IPS-18c (cell line): ENCODE data around the gene SLC25A39.

Experiments used
- H3K4me3 ChIP-seq: 2 replicates; pipeline ENCODE4 v1.7.0; 2013; ENCODE audit warnings: low read depth, mild to moderate bottlenecking, low read length, moderate library complexity; ENCODE audit not compliant: insufficient read depth
- H3K9me3 ChIP-seq: one replicate; pipeline ENCODE4 v1.6.1; 2013; ENCODE audit warnings: mild to moderate bottlenecking, low read length, moderate library complexity; ENCODE audit not compliant: control insufficient read depth, insufficient read depth

SLC25A39 gene

DNA sequence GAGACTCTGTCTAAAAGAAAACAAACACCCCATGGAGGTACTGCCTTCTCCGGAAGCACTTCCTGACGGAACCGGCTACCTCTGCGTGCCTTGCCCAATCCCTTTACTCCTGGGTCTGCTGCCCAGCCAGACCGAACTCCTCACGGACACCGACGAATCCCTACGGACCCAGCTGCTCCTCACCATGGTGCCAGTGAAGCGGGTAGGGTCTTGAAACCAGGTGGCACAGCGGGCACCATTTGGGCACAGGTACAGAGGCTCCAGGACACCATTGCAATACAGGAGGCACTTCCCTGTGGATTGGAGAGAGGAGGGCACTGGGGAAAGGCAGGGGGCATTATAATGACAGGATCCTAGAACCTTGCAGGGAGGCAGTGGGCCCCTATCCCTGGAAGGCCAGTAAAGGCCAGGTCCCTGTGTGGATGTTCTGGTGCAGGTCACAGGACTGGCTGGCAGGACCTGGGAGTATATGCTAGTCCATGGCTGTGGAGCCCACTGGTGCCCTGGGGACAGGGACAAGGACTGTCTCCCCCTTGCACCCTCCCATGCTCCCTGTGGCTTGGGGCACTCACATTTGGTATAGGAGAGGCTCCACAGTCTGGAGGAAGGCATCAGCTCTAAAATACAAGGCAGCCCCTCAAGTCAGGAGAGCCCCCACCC, 2.3 kb downstream of the SLC25A39 start:
- Histone ChIP-seq H3K4me3 (no peak overlapping the region), H3K9me3 (peaks cover under 1% of the 10 kb centered on the region)

- H3K9me3 ChIP-seq, result peaks cover 2% of the 10 kb centered on the region
- H3K4me3 ChIP-seq, result no peak overlapping the region
Measured at GRCh38 chr17:44321246-44322120, 3.1 kb downstream of the SLC25A39 start.

GRCh38 chr17:44320066-44320465, 4.6 kb downstream of the SLC25A39 start:
- no peak overlapping the region for H3K4me3 ChIP-seq
- peaks cover 2% of the 10 kb centered on the region for H3K9me3 ChIP-seq

DNA sequence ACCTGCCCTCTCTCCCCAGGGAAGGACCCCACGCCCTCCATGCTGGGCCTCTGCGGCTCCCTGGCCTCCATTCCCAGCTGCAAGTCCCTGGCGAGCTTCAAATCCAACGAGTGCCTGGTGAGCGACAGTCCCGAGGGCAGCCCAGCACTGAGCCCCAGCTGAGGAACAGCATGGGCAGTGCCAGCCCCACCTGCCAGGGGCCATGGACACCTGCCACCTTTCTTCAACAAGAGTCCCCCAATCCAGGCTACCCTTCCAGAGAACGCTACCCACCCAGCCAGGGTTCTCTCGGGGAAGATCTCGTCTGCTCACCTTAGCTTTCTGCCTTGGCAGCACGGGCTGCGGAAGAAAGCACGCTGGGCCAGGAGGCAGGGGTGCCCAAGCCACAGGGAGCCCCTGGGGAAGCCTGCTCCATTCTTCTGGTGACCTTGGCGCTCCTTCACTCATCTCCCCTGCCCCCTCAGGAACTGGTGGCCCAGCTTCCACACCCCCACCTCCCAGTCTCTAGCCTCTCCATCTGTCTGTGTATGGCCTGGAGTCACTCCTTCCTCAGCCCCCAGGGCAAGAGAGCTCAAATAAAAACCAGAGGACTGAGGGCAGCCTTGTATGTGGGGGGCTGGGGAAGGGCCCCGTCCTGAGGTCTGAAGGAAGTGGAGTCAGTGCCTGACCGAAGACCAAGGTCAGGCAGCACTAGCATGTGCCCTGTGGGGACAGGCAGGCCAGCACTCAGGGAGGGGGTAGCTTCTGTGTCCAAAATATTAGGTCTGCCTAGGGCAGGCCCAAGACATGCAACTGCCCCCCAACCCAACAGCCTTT, 6.3 kb downstream of the SLC25A39 start:
- Histone ChIP-seq H3K4me3 (no peak overlapping the region), H3K9me3 (peaks cover 2% of the 10 kb centered on the region)

GRCh38 chr17:44317545-44317944, 7.1 kb downstream of the SLC25A39 start:
- H3K4me3 ChIP-seq, result no peak overlapping the region

GRCh38 chr17:44315760-44316731, 8.6 kb downstream of the SLC25A39 start:
- H3K4me3 ChIP-seq, result peak overlapping the region; percentile 56

More at GRCh38 chr17:44317545-44317944, 7.1 kb downstream of the SLC25A39 start:
- peaks cover 2% of the 10 kb centered on the region for H3K9me3 ChIP-seq

GRCh38 chr17:44314869-44315661, 9.6 kb downstream of the SLC25A39 start:
- peaks cover 2% of the 10 kb centered on the region for H3K9me3 ChIP-seq

More at GRCh38 chr17:44315760-44316731, 8.6 kb downstream of the SLC25A39 start:
- H3K9me3 ChIP-seq, result peaks cover 2% of the 10 kb centered on the region

DNA sequence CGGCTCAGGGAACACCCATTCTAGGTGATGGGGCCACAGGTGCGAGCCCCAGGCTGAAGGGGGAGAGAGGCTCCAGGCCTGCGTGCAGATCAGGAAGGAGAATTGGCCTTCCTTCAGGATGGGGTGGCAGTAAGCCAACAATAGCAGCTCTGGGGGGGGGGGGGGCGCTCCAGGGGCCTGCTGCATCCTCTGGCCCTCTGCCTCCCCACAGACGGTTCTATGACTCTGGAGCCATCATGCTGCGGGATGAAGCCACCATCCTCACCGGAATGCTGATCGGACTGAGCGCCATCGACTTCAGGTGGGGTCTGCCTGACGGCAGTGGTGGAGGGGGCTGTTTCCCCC, 10.1 kb downstream of the SLC25A39 start:
- Histone ChIP-seq H3K9me3 (peaks cover 2% of the 10 kb centered on the region), H3K4me3 (peak overlapping the region; percentile 56)

More at GRCh38 chr17:44314869-44315661, 9.6 kb downstream of the SLC25A39 start:
- H3K4me3 ChIP-seq, result peak overlapping the region; percentile 56

DNA sequence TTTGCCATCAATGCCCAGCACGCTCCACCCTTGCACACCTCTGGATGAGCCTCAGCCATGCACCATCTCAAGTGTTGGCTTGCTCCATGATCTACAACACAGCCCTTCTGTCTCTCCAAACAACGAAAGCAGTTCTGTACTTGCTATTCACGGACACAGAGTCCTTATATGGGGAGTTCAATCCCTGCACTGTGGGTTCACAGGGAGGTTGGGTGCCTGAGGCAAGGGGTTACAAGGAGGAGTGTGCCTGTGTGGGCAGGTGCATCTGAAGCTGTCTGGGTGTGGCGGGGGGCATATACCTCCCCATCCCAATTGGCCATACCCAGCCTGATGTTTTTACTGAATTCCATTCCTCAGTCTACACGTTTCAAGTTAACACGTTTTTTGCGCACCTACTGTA, 10.6 kb downstream of the SLC25A39 start:
- no peak overlapping the region for H3K4me3 ChIP-seq
- H3K9me3 ChIP-seq, result peaks cover 2% of the 10 kb centered on the region

DNA sequence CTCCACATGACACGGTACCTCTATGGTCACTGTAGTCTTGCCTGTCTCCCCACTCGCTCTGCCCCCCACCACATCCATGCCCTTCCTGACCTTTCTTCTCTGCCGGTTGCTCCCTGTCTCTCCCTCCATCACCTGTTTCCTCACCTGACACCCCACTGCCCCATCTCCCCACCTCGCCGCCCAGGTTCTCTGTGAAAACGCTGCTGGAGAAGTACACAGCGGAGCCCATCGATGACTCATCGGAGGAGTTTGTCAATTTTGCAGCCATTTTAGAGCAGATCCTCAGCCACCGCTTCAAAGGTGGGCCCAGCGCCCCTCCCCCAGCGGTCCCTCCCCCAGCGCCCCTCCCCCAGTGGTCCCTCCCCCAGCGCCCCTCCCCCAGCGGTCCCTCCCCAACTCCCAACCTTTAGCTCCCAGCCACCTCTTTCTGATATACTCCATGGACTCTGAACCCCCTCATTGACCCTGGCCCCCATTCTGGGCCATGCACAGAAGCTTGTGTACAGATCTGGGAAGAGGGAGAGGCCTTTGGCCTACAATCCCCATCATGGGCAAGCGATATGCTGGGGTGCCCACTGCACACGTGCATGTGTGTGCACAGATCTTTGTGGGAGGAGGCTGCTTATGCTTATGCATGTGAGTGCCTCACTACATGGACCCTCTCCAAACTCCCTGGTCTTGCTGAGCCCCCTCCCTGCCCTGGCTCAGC, 12.1 kb downstream of the SLC25A39 start:
- Histone ChIP-seq H3K4me3 (no peak overlapping the region; the same call in 1 of the 2 replicates), H3K9me3 (peaks cover 2% of the 10 kb centered on the region)

- H3K4me3 ChIP-seq, result no peak overlapping the region
- H3K9me3 ChIP-seq, result no peaks in the 10 kb centered on the region
Measured at GRCh38 chr17:44311562-44312181, 13.0 kb downstream of the SLC25A39 start.

DNA sequence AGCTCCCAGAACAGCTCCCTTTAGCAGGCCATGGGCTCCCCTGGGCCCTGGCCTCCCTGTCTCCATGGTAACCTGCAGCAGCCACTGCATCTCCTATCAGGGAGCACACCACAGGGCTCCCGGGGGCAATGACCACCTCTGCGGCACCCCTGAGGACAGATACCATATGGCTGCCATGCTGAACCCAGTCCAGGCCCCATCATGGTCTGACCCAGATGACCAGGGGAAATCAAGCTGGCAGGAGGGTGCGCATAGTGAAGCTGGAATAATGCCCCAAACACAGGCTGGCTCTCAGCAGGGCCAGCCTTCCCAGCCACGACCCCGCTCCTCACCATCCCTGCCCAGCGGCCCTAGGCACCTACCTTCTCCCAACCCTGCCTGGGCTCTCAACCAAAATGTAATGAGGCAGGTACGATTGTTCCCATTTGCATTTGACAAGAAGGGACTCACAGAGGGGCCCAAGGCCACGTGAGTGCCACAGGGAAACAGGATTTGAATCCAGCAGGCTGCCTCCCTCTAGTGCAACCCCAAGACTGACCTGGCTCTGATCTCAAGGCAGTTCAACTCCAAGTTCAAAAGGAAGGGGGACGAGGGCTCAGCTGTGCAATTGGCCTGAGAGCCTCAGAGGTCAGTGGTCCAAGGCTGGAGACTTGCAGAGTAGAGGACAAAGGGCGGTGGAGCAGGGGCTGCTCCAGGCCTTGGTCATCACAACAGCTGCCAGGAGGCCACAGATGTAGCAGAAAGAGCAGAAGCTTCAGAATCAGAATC, 13.8 kb downstream of the SLC25A39 start:
- no peak overlapping the region for H3K4me3 ChIP-seq
- H3K9me3 ChIP-seq, result no peaks in the 10 kb centered on the region

DNA sequence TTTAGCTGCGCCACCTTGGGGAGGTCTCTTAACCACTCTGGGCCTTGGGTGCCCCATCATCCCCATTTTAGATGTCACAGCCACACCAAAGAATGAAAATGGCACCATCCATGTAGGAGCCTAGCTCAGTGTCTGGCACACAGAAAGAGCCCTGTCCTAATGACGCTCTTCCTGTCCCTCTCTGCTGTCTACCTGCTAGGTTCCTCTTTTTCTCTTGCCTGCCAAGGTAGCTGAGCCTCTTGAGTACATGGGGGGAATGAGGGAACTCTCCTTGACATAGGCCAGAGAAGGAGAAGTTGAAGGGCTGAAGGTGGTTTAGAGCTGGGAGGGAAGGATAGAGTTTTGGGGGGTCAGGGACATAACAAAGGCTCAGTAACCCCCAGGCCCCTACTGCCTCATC, 14.4 kb downstream of the SLC25A39 start:
- H3K4me3 ChIP-seq, result no peak overlapping the region
- H3K9me3 ChIP-seq, result no peaks in the 10 kb centered on the region

DNA sequence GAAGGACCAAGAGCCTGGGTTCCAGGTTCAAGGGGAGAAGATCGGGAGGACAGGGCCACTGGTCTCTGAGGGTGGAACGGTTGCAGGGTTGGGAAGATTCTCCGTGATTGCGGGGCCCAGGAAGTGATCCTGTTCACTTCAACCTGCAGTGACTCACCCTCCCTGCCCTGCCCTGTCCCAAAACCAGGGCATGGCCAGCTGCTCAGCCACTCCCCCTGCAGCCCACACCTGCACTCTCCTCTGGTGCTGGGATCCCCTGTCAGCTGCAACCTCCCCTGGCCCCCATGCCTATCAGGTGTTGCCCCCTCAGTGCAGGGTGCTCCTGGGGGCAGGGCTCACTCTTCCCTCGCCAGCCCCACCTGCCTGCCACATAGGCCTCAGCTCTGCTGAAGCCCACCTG, 15.2 kb downstream of the SLC25A39 start:
- Histone ChIP-seq H3K4me3 (no peak overlapping the region), H3K9me3 (no peaks in the 10 kb centered on the region)
